HG03378 (cell line): ENCODE data around the gene CYP2U1.

ENCODE experiments used
- ATAC-seq: cut with Tn5 transposase; IDR thresholded peaks from one replicate; pipeline ENCODE4 v1.9.1; 2021; ENCODE audit warnings: mild to moderate bottlenecking, moderate library complexity; ENCODE audit not compliant: unreplicated experiment

Gene CYP2U1

DNA sequence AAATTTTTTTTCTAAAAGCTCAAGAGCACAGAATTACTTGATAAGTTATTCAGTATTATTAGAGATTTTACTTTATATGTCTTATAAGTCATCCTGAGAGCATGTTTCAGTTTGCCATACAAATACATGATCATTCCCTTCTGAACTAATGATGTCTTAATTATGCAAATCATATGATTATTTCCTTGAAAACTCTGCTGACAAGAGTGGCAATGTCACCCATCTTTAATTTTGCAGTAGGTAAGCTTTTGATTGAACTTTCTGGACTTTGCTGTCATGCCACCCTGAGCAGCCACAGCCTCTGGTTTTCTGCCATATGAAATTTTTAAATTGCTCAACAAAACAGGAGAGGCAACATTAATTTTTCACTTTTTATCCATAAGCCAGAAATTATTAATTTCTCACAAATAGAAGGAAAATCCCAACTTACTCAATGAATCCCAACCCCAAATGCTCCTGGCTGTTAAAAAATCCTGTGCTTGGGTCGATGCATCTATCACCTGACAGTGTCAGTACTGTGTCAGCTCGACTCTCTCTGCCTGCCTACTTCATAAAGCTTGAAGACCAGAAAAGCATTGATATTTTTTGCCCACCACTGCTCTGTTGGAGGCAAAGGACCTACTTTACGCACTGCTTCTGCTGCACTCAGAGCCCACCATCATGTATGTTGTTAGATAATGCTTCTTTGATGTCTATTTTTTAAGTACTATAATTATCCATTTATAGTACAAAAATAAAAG, 46.8 kb downstream of the CYP2U1 start:
- ATAC-seq, result no peak

DNA sequence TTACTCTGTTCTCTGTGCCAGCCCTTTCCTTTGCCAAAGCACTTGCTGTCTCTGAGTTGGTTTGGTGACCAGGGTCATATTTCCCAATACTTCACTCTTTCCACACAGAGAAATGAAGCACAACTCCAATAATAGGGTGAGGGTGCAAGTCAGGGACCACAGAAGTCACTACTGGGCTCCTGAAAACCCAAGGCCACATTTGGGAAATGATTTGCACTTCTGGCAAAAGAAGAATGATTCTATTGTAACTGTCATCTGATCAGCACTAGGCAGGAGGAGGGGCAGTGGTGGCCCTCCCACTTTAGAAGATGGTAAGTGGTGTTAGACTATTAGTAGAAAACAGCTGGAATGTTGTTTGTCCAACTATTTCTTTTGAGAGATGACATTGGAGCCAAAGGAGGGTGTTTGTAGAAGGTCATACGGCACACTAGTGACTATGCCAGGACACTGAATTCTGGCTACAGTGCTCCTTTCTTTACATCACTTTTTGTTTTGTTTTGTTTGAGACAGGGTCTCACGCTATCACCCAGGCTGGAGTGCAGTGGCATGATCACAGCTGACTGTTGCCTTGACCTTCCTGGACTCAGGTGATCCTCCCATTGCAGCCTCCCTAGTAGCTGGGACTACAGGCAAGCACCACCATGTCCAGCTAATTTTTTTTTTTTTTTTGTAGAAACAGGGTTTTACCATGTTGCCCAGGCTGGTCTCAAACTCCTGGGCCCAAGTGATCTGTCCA, 47.5 kb downstream of the CYP2U1 start:
- no peak for ATAC-seq

DNA sequence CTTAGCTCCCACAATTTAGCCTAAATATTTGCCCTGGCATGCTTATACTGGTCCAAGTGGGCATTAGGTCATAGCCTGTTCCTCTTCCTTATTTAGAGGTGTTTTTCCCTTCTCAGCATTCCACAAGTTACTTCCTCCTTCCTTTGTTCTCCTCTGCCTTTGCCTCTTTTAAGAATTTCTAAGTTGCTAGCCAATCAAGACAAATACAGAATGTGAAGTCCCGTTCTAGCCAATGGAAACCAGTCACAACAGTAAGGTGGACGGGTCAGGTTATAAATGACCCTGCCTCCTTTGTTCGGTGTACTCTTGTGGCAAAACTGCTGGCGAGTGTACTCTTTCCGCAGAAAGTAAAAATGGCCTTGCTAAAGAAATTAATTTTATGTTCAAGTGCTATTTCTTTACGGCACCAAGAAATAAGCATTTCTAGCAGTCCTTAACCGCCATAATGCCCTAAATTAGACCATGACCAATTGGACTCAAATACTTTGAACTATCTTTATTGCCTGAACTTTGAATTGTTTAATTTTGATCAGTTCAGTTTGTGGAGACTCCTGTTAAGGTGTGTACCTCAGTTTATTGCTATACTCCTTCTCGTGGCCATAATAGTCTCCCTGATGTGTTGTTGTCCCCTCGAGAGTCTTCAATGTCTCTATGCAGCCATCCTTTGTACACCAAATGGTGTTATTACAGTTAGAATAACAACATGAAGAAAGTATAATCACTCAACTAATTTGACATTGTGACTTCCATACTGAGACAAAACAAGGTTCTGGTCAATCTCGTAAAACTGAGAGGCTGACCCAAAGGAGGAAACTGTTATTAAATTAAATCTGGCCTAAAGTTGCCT, 56.8 kb downstream of the CYP2U1 start:
- ATAC-seq, result no peak

DNA sequence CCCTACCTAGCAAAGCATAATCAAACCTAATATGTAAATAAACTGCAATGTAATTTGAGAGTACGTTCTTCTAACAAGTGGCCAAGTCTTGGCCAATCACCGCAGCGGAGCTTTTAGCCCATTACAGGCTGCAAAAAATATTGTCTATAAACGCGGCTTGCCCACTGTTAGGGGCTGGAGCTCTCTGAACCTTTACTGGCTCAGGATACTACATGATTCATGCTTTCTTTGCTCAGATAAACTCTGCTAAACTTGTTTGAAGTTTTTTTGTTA, 57.4 kb downstream of the CYP2U1 start:
- no peak for ATAC-seq

DNA sequence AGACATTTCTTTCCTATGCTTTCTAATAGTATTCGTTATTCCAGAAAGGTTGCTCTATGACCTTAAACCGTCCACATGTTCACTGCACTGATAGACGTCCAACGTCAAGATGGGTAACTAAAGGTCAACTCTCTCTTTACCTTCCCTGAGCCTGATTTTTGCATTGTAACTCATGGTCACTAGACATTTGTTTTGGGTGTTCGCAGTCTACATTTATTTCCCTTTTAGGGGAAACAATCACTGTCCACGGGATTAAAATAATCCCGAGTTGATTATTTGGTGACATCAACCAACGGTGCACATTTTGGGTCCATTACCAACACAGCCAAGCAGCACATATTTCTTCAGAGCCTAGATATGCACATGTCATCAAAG, 57.8 kb downstream of the CYP2U1 start:
- ATAC-seq, result no peak

GRCh38 chr4:107989537-107990386, 58.4 kb downstream of the CYP2U1 start, which contains the start of gene HADH:
TSS of gene HADH (plus strand) at chr4:107989889. CDS start at chr4:107989933, 44 bp downstream.
- ATAC-seq, result peak; percentile 89

GRCh38 chr4:107991945-107992630, 60.7 kb downstream of the CYP2U1 start:
- ATAC-seq, result no peak

- ATAC-seq, result peak; percentile 51
Observed at GRCh38 chr4:107993969-107994368, 62.6 kb downstream of the CYP2U1 start.

DNA sequence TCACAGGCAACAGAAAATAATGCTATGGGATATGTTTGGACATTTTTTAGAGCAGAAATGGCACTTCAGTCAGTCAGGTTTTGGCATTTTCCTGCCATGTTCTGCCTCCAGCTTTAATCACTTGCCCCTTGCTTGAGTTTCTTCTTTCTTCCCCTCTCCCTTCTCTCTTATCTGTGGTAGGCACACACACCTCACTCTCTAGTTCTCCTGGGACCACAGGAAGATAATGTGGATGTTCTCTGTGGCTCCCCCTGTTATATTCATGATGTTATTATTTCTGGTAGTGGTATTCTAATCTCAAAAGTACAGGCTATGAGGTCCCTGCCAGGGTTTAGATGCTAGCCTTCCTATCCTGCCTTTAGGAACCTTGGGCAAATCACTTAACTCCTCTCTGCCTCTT, 63.5 kb downstream of the CYP2U1 start:
- no peak for ATAC-seq

DNA sequence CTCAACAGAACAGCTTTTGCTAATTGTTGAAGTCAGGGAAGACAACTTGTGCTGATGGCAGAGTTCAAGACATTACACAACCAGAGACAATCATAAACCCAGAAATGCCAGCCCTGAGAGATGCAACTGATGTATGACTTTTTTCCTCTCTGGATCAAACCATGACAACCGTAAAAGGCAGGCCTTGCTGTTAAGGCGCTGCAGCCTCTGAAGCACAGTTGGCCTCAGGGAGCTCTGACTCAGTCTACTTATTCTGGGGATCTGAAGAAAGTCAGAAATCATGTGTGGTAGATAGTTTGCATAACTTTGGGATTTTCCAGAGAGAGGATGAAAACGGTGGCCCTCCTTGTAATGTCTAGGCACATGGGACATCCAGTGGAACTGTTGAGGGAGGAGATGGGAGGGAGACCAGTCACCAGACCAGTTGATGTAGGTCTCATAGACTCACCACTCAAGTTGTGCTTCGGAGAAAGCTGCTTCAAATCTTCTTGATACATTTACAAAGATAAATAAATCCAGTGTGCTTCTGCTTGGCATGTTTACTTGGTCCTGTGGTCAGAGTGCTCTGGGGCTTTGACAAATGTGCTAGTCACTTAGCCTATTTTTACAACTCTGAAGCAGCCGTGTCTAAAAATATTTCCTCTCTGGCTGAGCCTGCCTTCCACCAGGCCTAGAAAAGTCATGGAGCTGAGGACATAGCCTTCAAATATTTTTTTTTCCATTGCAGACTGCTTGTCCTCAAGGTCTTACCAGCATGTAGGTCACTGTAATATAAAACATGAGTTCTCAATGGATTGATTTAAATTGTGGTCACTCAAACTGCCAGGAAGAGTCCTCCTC, 65.8 kb downstream of the CYP2U1 start:
- no peak for ATAC-seq

- no peak for ATAC-seq
Observed at GRCh38 chr4:107997794-107998193, 66.4 kb downstream of the CYP2U1 start.

DNA sequence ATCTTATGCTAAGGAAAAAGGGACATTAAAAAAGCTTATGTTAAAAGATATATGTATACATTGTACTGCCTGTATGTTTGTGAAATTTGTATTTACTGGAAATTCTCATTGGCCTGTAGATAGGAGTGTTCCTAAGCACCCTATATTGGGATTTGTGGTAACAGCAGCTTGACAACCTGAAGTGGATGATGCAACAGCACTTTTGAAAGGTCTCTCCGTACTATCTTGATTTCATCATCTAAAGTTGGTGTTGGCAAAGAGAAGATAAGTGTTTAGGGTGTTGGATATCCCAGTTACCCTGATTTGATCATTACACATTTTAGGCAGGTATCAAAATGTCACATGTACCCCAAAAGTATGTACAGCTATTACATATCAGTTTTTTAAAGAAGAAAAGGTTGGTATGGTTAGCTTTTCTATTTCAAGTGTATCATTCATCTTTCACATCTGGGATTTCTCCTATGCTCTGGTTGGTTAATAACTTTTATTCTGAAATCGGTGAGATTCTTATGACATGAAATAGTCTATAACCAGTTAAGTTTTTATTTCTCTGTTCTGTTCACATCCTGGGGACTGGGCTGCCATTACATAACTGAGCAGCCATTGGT, 68.7 kb downstream of the CYP2U1 start:
- no peak for ATAC-seq

GRCh38 chr4:108001540-108002135, 70.3 kb downstream of the CYP2U1 start:
- ATAC-seq, result no peak
